Coronary artery (tissue), 2 donors: ENCODE data around the gene CD200R1L.

ENCODE experiments used
- DNase-seq: peaks from one replicate; pipeline ENCODE4 v3.0.0-alpha.2; 2017; ENCODE audit warnings: low spot score
- H3K27ac ChIP-seq, 2 donors: fragments of 200-600 bp; sonication (generic); one replicate each; pipeline ENCODE4 v1.5.1; 2016 to 2019
- H3K4me3 ChIP-seq: fragments of 200-600 bp; sonication (generic); 2 replicates; pipeline ENCODE4 v1.5.1; 2016; ENCODE audit warnings: mild to moderate bottlenecking, moderate library complexity
- CTCF ChIP-seq: fragments of 200-600 bp; sonication (generic); IDR thresholded peaks from one replicate; pipeline ENCODE4 v1.5.1; 2019; ENCODE audit warnings: antibody characterized with exemption

CD200R1L gene

GRCh38 chr3:112874725-112875124, 28.1 kb upstream of the CD200R1L start:
- Histone ChIP-seq H3K4me3 (no peak overlapping the region), H3K27ac (no peak overlapping the region)
- DNase-seq, result no peak
- TF ChIP-seq CTCF, result no peak

- Histone ChIP-seq H3K27ac (no peak overlapping the region), H3K4me3 (no peak overlapping the region)
- no peak for TF ChIP-seq CTCF
- DNase-seq, result no peak
These were observed 27.0 kb upstream of the CD200R1L start for GRCh38 chr3:112873632-112874031.

- DNase-seq, result no peak
- TF ChIP-seq CTCF, result no peak
These were observed 25.1 kb upstream of the CD200R1L start for GRCh38 chr3:112871735-112872134.

GRCh38 chr3:112865757-112866156, 19.1 kb upstream of the CD200R1L start:
- H3K27ac ChIP-seq, result no peak overlapping the region
- no peak for DNase-seq
- H3K4me3 ChIP-seq, result no peak overlapping the region
- no peak for TF ChIP-seq CTCF

More at GRCh38 chr3:112871735-112872134, 25.1 kb upstream of the CD200R1L start:
- no peak overlapping the region for H3K27ac ChIP-seq
- H3K4me3 ChIP-seq, result no peak overlapping the region

- no peak overlapping the region for H3K27ac ChIP-seq
- DNase-seq, result no peak
- no peak for TF ChIP-seq CTCF
- no peak overlapping the region for H3K4me3 ChIP-seq
These were observed 14.2 kb upstream of the CD200R1L start for GRCh38 chr3:112860898-112861297.

- no peak for DNase-seq
- no peak overlapping the region for H3K27ac ChIP-seq
- no peak for TF ChIP-seq CTCF
- H3K4me3 ChIP-seq, result no peak overlapping the region
These were observed 11.9 kb upstream of the CD200R1L start for GRCh38 chr3:112858410-112859069.

- Histone ChIP-seq H3K4me3 (no peak overlapping the region), H3K27ac (no peak overlapping the region)
- DNase-seq, result no peak
- no peak for TF ChIP-seq CTCF
These were observed 10.9 kb upstream of the CD200R1L start for GRCh38 chr3:112857526-112857925.
